H1 (cell line): Measurements from ENCODE around the gene CUBN.
"Not testable (repeated sequence)": the region's sequence is repeated elsewhere in the genome, so short reads cannot be mapped to it uniquely, and the experiment has no call there.

Experiments used
- CREB1 ChIP-seq: IDR thresholded peaks from 2 replicates; pipeline ENCODE4 v1.6.1; 2012; ENCODE audit warnings: inconsistent platforms
- TCF12 ChIP-seq: IDR thresholded peaks from 2 replicates; pipeline ENCODE4 v1.6.1; 2011; ENCODE audit warnings: low read depth, mild to moderate bottlenecking, low read length

DNA sequence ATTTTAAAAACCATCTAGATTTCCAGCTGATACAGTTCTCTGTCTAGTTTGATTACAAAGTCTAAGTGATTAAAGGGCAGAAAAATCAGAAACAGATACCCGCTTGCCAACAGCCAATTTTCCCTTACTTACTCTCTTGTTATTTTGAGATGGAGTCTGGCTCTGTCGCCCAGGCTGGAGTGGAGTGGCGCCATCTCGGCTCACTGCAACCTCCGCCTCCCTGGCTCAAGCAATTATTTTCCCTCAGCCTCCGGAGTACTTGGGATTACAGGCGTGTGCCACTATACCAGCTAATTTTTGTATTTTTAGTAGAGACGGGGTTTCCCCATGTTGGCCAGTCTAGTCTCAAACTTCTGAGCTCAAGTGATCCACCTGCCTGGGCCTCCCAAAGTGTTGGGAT is 302.1 kb downstream of the CUBN start:
- TF ChIP-seq TCF12, CREB1: not testable (repeated sequence)
